ENCODE data around the gene UBE2H. TPM values are rescaled to one million over a fixed set of nuclear protein-coding genes. Genes with fewer than 3 reads are reported as not detected.

The UBE2H gene
- total and polyA plus RNA-seq, 12 donors, result 26.0 to 222 (median 159) TPM

DNA sequence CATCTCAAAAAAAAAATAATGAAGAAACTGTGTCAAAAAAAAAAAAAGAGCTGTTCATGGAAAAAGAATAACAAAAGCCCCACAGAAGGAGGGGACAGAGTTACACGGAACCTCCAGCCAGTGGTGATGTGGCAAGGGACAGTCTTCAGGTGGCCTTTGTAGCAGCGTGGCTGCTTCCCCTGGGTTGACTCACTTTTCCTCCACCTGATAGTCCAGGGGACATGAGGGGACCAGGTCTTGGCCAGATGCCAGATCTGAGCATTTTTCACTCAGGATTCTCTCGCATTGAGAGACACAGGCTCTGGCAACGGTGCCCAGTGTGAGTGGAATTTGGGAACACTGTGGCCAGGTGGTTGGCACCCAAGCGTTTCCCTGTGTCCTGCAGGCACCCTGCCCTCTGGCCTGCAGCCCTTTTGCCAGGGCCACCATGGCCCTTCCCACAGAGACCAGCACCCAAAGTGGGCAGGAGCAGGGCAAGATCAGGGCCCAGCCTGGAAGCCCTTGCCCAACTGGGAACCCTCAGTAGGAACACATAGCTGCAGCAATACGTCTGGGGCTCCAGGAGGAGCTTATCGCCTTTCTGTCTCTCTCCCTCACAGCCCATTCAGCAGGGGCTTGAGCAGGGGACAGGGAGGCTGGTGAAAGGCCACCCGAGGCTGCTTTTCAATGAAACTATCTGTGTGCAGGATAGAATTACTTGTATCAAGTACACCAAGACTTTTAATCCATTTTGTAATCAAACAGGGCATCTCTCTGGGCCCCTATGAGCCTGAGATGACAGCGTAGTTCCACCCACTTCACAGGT, 159.1 kb downstream of the UBE2H start:
- Histone ChIP-seq H3K36me3 (no peaks in the 10 kb centered on the region), H3K27ac (no peak overlapping the region), H3K4me1 (no peaks in the 10 kb centered on the region), H3K4me3 (no peak overlapping the region), H3K27me3 (peaks cover 0 to 24% (median 12%) of the 10 kb centered on the region in 7 donors), H3K9me3 (no peaks in the 10 kb centered on the region)
- 68 to 76% methylated on average over 9 of the region's 9 CpGs for WGBS, 2 donors
- no peak for TF ChIP-seq CTCF (IDR thresholded peaks at IDR 0.05)
- DNase-seq, result no peak
- no peak for ATAC-seq
- intact Hi-C loops (cut with DNase I), result no loop called here

- Histone ChIP-seq H3K4me3 (no peak overlapping the region), H3K9me3 (no peaks in the 10 kb centered on the region), H3K27me3 (peaks cover 0 to 32% (median 12%) of the 10 kb centered on the region in 7 donors), H3K27ac (no peak overlapping the region), H3K36me3 (no peaks in the 10 kb centered on the region), H3K4me1 (no peaks in the 10 kb centered on the region)
- TF ChIP-seq CTCF (IDR thresholded peaks at IDR 0.05), result no peak
- no peak for ATAC-seq
- no peak for DNase-seq
- WGBS, 2 donors, result 61% methylated on average over 9 of the region's 9 CpGs
- intact Hi-C loops (cut with DNase I), result no loop called here
Measured at GRCh38 chr7:129792721-129793120, 160.0 kb downstream of the UBE2H start.

DNA sequence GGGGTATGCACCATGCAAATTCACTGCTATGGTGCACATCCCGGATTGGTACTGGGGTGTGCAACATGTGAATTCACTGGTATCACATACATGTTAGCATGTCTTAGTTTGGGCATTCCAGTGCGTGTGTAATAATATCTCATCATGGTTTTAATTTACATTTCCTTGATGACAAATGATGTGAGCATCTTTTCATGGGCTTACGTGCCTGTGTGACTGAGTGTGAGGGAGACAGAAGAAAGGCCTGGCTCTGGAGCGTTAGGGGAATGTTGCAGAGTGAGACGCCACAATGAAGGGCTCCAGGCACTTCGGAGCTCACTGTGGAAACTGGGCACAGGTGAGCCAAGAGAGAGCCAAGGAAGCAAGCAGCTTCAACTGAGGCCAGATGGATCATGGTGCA, 162.6 kb downstream of the UBE2H start:
- Histone ChIP-seq H3K4me3 (no peak overlapping the region), H3K27ac (no peak overlapping the region), H3K4me1 (peaks cover 0 to 10% (median 10%) of the 10 kb centered on the region in 9 donors), H3K36me3 (no peaks in the 10 kb centered on the region), H3K9me3 (no peaks in the 10 kb centered on the region), H3K27me3 (peaks cover 11 to 58% (median 36%) of the 10 kb centered on the region in 7 donors)
- intact Hi-C loops (cut with DNase I), result no loop called here
- TF ChIP-seq CTCF (IDR thresholded peaks at IDR 0.05), result no peak
- DNase-seq, result no peak
- no peak for ATAC-seq
- 83 to 92% methylated on average over 6 of the region's 6 CpGs for WGBS, 2 donors

DNA sequence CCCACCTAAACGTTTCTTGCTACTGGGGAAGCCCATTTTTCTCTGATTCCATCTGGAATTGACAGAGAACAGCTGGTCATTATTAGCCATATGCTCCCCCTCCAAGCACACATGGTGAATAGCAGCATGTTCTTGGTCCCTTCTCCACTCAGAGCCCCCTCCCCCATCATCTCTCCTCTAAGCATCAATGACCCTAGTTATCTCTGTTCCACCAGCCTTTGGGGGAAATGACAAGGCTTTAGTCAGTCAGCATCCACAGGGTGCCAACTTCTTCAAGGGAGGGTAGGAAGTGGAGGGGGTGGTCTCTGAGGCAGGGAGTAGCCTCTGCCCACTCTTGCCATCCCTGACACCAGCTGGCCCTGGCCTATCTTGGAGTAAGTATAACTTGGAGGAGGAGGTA, 163.1 kb downstream of the UBE2H start:
- WGBS, 2 donors, result 53 to 63% methylated on average over 1 of the region's 1 CpG
- ATAC-seq (no peak), DNase-seq (no peak)
- H3K27me3 ChIP-seq, result peaks cover 16 to 63% (median 41%) of the 10 kb centered on the region in 7 donors
- no peaks in the 10 kb centered on the region for H3K9me3 ChIP-seq
- no peak overlapping the region for H3K27ac ChIP-seq
- H3K4me3 ChIP-seq, result no peak overlapping the region
- no peaks in the 10 kb centered on the region for H3K36me3 ChIP-seq
- TF ChIP-seq CTCF (IDR thresholded peaks at IDR 0.05), result no peak
- peaks cover 0 to 15% (median 15%) of the 10 kb centered on the region in 9 donors for H3K4me1 ChIP-seq
- intact Hi-C loops (cut with DNase I), result no loop called here
